GM23248 (cell line): ENCODE measurements around the gene TLK2. TPM values are rescaled to one million over a fixed set of nuclear protein-coding genes. Genes with fewer than 3 reads are reported as not detected.

Source experiments
- DNase-seq: peaks from one replicate; pipeline ENCODE4 v3.0.0-alpha.2; 2015
- H2AFZ ChIP-seq: fragments of 200-600 bp; sonication (generic); 2 replicates; pipeline ENCODE4 v1.6.1; 2016; ENCODE audit warnings: antibody characterized with exemption
- H3F3A ChIP-seq: fragments of 200-600 bp; sonication (generic); 2 replicates; pipeline ENCODE4 v1.6.1; 2016; ENCODE audit warnings: mild to moderate bottlenecking, antibody characterized with exemption, mixed run types; ENCODE audit not compliant: insufficient read depth
- H3K27ac ChIP-seq: fragments of 200-600 bp; sonication (generic); 2 replicates; pipeline ENCODE4 v1.5.1; 2016; ENCODE audit warnings: mild to moderate bottlenecking
- H3K27me3 ChIP-seq: fragments of 200-600 bp; sonication (generic); replicated peaks from 2 replicates; pipeline ENCODE4 v1.6.1; 2016; ENCODE audit warnings: mild to moderate bottlenecking; ENCODE audit not compliant: insufficient read depth
- H3K36me3 ChIP-seq: fragments of 200-600 bp; sonication (generic); 2 replicates; pipeline ENCODE4 v1.6.1; 2016; ENCODE audit warnings: low read depth, mild to moderate bottlenecking
- H3K4me1 ChIP-seq: fragments of 200-600 bp; sonication (generic); 2 replicates; pipeline ENCODE4 v1.6.1; 2016; ENCODE audit warnings: mild to moderate bottlenecking; ENCODE audit not compliant: insufficient read depth
- H3K4me2 ChIP-seq: fragments of 200-600 bp; sonication (generic); one replicate; pipeline ENCODE4 v1.6.1; 2016; ENCODE audit warnings: mild to moderate bottlenecking; ENCODE audit not compliant: unreplicated experiment
- H3K4me3 ChIP-seq: fragments of 200-600 bp; sonication (generic); 2 replicates; pipeline ENCODE4 v1.5.1; 2016; ENCODE audit warnings: mild to moderate bottlenecking
- H3K79me2 ChIP-seq: fragments of 200-600 bp; sonication (generic); 2 replicates; pipeline ENCODE4 v1.6.1; 2016; ENCODE audit warnings: mild to moderate bottlenecking; ENCODE audit not compliant: insufficient read depth
- H3K9ac ChIP-seq: fragments of 200-600 bp; sonication (generic); 2 replicates; pipeline ENCODE4 v1.6.1; 2016; ENCODE audit warnings: mild to moderate bottlenecking
- H3K9me2 ChIP-seq: fragments of 200-600 bp; sonication (generic); 2 replicates; pipeline ENCODE4 v1.6.1; 2016; ENCODE audit warnings: mixed run types, mild to moderate bottlenecking, moderate library complexity; ENCODE audit not compliant: insufficient read depth
- H3K9me3 ChIP-seq: fragments of 200-600 bp; sonication (generic); one replicate; pipeline ENCODE4 v1.6.1; 2017; ENCODE audit warnings: low read depth
- H4K20me1 ChIP-seq: fragments of 200-600 bp; sonication (generic); 2 replicates; pipeline ENCODE4 v1.6.0; 2016; ENCODE audit not compliant: insufficient read depth
- EZH2 ChIP-seq: fragments of 200-600 bp; sonication (generic); IDR thresholded peaks from 2 replicates; pipeline ENCODE4 v1.6.1; 2018; ENCODE audit warnings: antibody characterized with exemption, mild to moderate bottlenecking; ENCODE audit not compliant: insufficient read depth, poor library complexity, severe bottlenecking
- EZH2phosphoT487 ChIP-seq: fragments of 200-600 bp; sonication (generic); IDR thresholded peaks from 2 replicates; pipeline ENCODE4 v1.6.1; 2018; ENCODE audit warnings: antibody characterized with exemption, moderate library complexity, mild to moderate bottlenecking, low read depth; ENCODE audit not compliant: insufficient read depth
- WGBS, 2 experiments: methylation state at CpG; one replicate each; pipeline ENCODE4 v1.1.6; 2015 to 2017; ENCODE audit warnings: low lambda C conversion rate in 2 of 2, low coverage in 1 of 2; ENCODE audit errors: missing lambda C conversion rate in 2 of 2; 5-methylcytosine and 5-hydroxymethylcytosine counted together
- in situ Hi-C: fragments of 300-500 bp; cut with MboI; formaldehyde crosslinking; loops from 2 replicates; pipeline ENCODE4 v1.15.0; 2020
- polyA plus RNA-seq: library from polyadenylated mRNA; unstranded; fragments of >200 nt; fragmentation: Nextera tagmentation; extraction: Ambion mirVana; gene quantifications from 2 replicates; pipeline ENCODE4 v1.2.1, GENCODE V29; 2016
- total RNA-seq: library from RNA; depleted of rRNA; stranded (reverse); fragments of >200 nt; shearing (Covaris generic); gene quantifications from 2 replicates; pipeline ENCODE4 v1.2.3, GENCODE V29; 2014

The TLK2 gene
- total and polyA plus RNA-seq, 2 experiments from 2014 or later = 12.6 to 37.9 TPM

DNA sequence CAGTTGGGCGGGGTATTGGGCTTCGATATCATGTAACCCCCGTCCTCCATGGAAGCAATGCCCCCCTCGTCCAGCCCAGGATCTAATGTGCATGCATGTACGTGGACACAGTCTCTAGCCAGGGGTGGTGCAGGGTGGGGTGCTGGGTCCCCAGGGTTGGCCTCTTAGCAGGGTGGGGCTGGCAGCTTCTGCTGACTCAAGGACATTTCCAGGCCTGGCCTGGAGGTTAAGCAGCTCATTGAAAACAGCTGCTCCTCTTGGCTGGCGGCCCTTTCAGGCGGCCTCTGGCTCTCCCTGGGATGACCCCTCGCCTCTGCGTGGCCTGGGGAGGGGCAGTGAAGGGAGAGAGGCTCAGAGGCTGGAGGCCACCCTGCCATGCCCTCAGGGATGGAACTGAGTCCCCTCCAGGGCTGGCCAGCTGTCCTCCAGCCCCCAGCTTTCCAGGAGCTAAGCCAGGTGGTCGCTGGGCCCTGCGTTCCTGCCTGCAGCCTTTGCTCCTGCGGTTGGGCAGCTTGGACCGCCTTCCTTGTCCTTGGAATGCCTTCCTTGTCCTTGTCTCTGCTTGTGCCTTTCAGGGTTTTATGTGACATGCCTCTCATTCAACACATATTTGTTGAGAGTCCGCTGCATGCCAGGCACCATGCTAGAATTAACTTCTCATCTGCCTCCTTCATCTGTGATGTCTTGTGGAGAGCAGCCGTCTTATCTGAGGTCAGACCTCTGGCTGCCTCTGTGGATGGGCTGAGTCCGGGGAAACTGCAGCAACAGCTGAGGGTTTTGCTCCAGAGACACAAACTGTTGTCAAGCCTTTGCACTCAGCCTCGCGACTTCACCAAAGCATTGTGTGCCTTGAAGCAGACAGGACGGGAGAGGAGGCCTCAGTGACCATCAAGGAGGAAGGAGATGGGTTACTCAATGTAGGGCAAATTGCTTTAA is 175.5 kb downstream of the TLK2 start:
- Histone ChIP-seq H3K9ac (peak overlapping the region; percentile 86), H3K9me3 (no peaks in the 10 kb centered on the region), H3K27ac (peak overlapping the region; percentile 90), H3K9me2 (no peaks in the 10 kb centered on the region), H3K27me3 (no peaks in the 10 kb centered on the region), H3F3A (peaks cover 49% of the 10 kb centered on the region), H3K4me3 (peak overlapping the region; percentile 67; the same call in 1 of the 2 replicates), H3K4me1 (peaks cover 39% of the 10 kb centered on the region), H4K20me1 (no peaks in the 10 kb centered on the region), H3K4me2 (peak overlapping the region; percentile 80), H3K79me2 (peaks cover 85% of the 10 kb centered on the region), H2AFZ (no peak overlapping the region), H3K36me3 (0 out of 2 replicates have a peak, but pooled peaks cover 2% of the 10 kb centered on the region)
- peak; percentile 85 for DNase-seq
- in situ Hi-C loops = no loop called here
- 31 to 32% methylated on average over 15 to 19 of the region's 19 CpGs for WGBS, 2 experiments
- no peak for TF ChIP-seq EZH2phosphoT487
- TF ChIP-seq EZH2 = no peak

DNA sequence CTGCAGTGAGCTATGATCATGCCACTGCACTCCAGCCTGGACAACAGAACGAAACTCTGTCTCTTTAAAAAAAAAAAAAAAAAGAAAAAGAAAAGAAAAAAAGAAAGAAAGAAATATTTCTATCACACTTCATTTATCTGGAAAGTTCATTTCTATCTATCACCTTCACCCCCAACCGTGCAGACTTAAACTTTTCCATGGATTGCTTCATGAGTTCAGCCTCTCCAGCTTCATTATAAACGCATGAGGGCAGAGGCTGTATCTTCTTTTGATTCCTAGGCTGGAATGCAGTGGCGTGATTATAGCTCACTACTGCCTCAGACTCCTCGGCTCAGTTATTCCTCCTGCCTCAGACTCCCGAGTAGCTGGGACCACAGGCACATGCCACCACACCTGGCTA is 177.0 kb downstream of the TLK2 start:
- Histone ChIP-seq H3K9me2 (no peaks in the 10 kb centered on the region), H3K27me3 (no peaks in the 10 kb centered on the region), H3F3A (peaks cover 55% of the 10 kb centered on the region), H3K4me1 (peaks cover 39% of the 10 kb centered on the region), H3K36me3 (no peaks in the 10 kb centered on the region), H3K9me3 (no peaks in the 10 kb centered on the region), H3K9ac (no peak overlapping the region), H3K79me2 (peaks cover 85% of the 10 kb centered on the region), H3K27ac (no peak overlapping the region), H3K4me2 (no peak overlapping the region), H2AFZ (no peak overlapping the region), H4K20me1 (no peaks in the 10 kb centered on the region), H3K4me3 (no peak overlapping the region)
- no peak for TF ChIP-seq EZH2
- no peak for TF ChIP-seq EZH2phosphoT487
- DNase-seq = peak; percentile 23
- WGBS, 2 experiments = 62 to 69% methylated on average over 6 of the region's 6 CpGs
- in situ Hi-C loops = no loop called here

DNA sequence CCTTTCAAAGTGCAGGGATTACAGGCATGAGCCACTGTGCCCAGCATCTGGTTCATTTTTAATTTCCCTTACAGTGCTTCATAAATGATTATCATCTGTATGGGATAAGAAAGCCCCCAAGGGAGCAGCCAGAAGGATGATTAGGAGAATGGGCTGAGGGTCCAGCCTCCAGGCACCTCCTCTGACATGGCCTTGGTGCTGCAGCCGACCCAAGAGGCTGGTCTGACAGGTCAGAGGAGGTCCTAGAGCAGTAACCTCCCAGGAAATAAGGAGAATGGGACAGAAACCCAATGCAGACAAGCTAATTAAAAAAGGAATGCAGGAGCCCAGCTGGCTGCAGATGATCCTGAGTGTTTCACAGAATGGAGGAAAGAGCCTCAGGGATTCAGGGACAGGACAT is 177.8 kb downstream of the TLK2 start:
- TF ChIP-seq EZH2phosphoT487 (no peak), EZH2 (no peak)
- peaks cover 39% of the 10 kb centered on the region for H3K4me1 ChIP-seq
- H3F3A ChIP-seq = peaks cover 55% of the 10 kb centered on the region
- 94 to 96% methylated on average over 1 of the region's 1 CpG for WGBS, 2 experiments
- H2AFZ ChIP-seq = no peak overlapping the region
- H3K27ac ChIP-seq = no peak overlapping the region
- no peaks in the 10 kb centered on the region for H3K9me3 ChIP-seq
- no peaks in the 10 kb centered on the region for H3K27me3 ChIP-seq
- no peak overlapping the region for H3K4me3 ChIP-seq
- no peak overlapping the region for H3K4me2 ChIP-seq
- H3K9me2 ChIP-seq = no peaks in the 10 kb centered on the region
- H4K20me1 ChIP-seq = no peaks in the 10 kb centered on the region
- peaks cover 85% of the 10 kb centered on the region for H3K79me2 ChIP-seq
- no peak for DNase-seq
- H3K36me3 ChIP-seq = no peaks in the 10 kb centered on the region
- no peak overlapping the region for H3K9ac ChIP-seq
- in situ Hi-C loops = no loop called here

GRCh38 chr17:62657145-62657665 is 178.6 kb downstream of the TLK2 start:
- Histone ChIP-seq H3K4me1 (peaks cover 32% of the 10 kb centered on the region), H3K9me2 (no peaks in the 10 kb centered on the region), H3K27me3 (no peaks in the 10 kb centered on the region), H3K4me3 (no peak overlapping the region), H3K36me3 (no peaks in the 10 kb centered on the region), H3K9me3 (no peaks in the 10 kb centered on the region), H4K20me1 (no peaks in the 10 kb centered on the region), H3K79me2 (peaks cover 85% of the 10 kb centered on the region), H3K4me2 (no peak overlapping the region), H3K27ac (no peak overlapping the region), H2AFZ (no peak overlapping the region), H3K9ac (no peak overlapping the region), H3F3A (peaks cover 54% of the 10 kb centered on the region)
- DNase-seq = peak; percentile 19
- 85 to 89% methylated on average over 3 of the region's 3 CpGs for WGBS, 2 experiments
- in situ Hi-C loops = no loop called here
- TF ChIP-seq EZH2phosphoT487 (no peak), EZH2 (no peak)
